Hematopoietic multipotent progenitor cell treated with erythropoietin and hydrocortisone succinate and interleukin-3 and kit ligand, for 4 days (in vitro differentiated cells): Measurements from ENCODE around the gene PGBD4.
"Not testable (repeated sequence)": the region's sequence is repeated elsewhere in the genome, so short reads cannot be mapped to it uniquely, and the experiment has no call there.

ENCODE experiments used
- DNase-seq: peaks from one replicate; pipeline ENCODE4 v3.0.0-alpha.2; 2015

PGBD4 gene

GRCh38 chr15:34114739-34115138 is 12.9 kb downstream of the PGBD4 start:
- DNase-seq = no peak

- no peak for DNase-seq
These were observed 14.7 kb downstream of the PGBD4 start for GRCh38 chr15:34116620-34117019.

GRCh38 chr15:34119291-34119690 is 17.4 kb downstream of the PGBD4 start:
- DNase-seq = no peak

- not testable (repeated sequence) for DNase-seq
These were observed 18.5 kb downstream of the PGBD4 start for GRCh38 chr15:34120420-34120819.

GRCh38 chr15:34121786-34122185 is 19.9 kb downstream of the PGBD4 start:
- DNase-seq = not testable (repeated sequence)

GRCh38 chr15:34122771-34123183 is 20.9 kb downstream of the PGBD4 start:
- no peak for DNase-seq

GRCh38 chr15:34124651-34125050 is 22.8 kb downstream of the PGBD4 start:
- no peak for DNase-seq

- no peak for DNase-seq
These were observed 24.1 kb downstream of the PGBD4 start for GRCh38 chr15:34125945-34126344.

GRCh38 chr15:34126522-34126921 is 24.6 kb downstream of the PGBD4 start:
- DNase-seq = no peak

GRCh38 chr15:34128898-34129297 is 27.0 kb downstream of the PGBD4 start:
- no peak for DNase-seq

- no peak for DNase-seq
These were observed 31.0 kb downstream of the PGBD4 start for GRCh38 chr15:34132881-34133280.

GRCh38 chr15:34133511-34133910 is 31.6 kb downstream of the PGBD4 start:
- DNase-seq = no peak

GRCh38 chr15:34147371-34148140 is 45.7 kb downstream of the PGBD4 start:
- DNase-seq = no peak

GRCh38 chr15:34154725-34155204 is 52.9 kb downstream of the PGBD4 start:
- DNase-seq = peak; percentile 25

- no peak for DNase-seq
These were observed 54.0 kb downstream of the PGBD4 start for GRCh38 chr15:34155859-34156258.
